AG04450 (cell line): ENCODE results near the gene HOXD12. TPM values are rescaled to one million over a fixed set of nuclear protein-coding genes. Genes with fewer than 3 reads are reported as not detected.

Experiments used
- CTCF ChIA-PET: fragments of 300-600, 350-600 bp; formaldehyde crosslinking; extraction: SDS; loops from one replicate; lab custom pipeline; 2022; ENCODE audit warnings: antibody characterized with exemption, inconsistent platforms; lab: Charles Lee
- POLR2A ChIA-PET: fragments of 350-600 bp; formaldehyde crosslinking; extraction: SDS; loops from one replicate; lab custom pipeline; 2021; ENCODE audit warnings: antibody characterized with exemption, inconsistent platforms; lab: Yijun Ruan, JAX
- DNase-seq: peaks from one replicate; pipeline ENCODE4 v3.0.0-alpha.2; 2011; ENCODE audit warnings: low read depth, low spot score
- H3K27ac ChIP-seq: one replicate; pipeline ENCODE4 v1.5.1; 2012; ENCODE audit warnings: low read depth, low read length, control low read depth
- H3K27me3 ChIP-seq: one replicate; pipeline ENCODE4 v1.6.0; 2012; ENCODE audit warnings: low read length; ENCODE audit not compliant: control insufficient read depth, insufficient read depth
- H3K4me3 ChIP-seq: 2 replicates; pipeline ENCODE4 v1.5.1; 2011; ENCODE audit warnings: mild to moderate bottlenecking, low read depth, low read length, control low read depth
- H3K9me3 ChIP-seq: 2 replicates; pipeline ENCODE4 v1.5.1; 2012; ENCODE audit warnings: low read length; ENCODE audit not compliant: control insufficient read depth, insufficient read depth
- CTCF ChIP-seq: IDR thresholded peaks from 2 replicates; pipeline ENCODE4 v1.5.1; 2011; ENCODE audit warnings: low read depth, low read length, control low read depth, inconsistent platforms
- polyA plus RNA-seq: library from polyadenylated mRNA; depleted of rRNA; stranded (reverse); fragments of >200 nt; gene quantifications from 2 replicates; pipeline ENCODE4 v1.2.3, GENCODE V29; 2011

HOXD12 gene
- polyA plus RNA-seq, 1 experiment = not detected

DNA sequence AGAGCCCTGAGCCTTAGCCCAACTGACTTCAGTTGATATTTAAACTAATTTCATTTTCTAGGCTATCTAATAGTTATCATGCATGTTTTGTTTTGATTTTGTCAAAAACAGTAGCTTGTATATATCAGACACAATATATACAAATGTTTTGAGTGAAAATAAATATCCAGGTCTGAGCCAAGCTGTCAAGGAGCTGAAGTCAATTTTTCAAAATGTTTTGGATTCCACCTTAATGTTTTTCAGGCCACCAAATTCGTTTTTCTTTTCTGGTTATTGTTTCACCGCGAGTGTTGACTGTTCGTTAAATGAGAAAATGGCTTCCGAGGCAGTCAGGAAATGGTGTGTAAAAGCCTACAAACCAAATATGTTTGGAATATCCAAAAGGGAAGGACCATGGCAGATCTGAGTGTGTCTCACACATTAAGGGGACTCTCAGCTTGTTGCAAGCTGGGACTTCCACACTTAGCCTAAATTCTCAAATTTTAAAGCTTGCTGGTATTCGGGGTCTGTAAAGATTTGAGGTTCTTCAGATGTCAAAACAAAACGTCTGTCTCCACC lies 2.8 kb downstream of the HOXD12 start:
- H3K9me3 ChIP-seq = peaks cover 16% of the 10 kb centered on the region; the same call in 1 of the 2 replicates
- CTCF ChIA-PET = interaction anchor here (0.7 to 1.5 kb wide), 4 partner anchors 14 to 851 kb away, joined by 3 to 6 read pairs (median 4); no protein-coding TSS in a partner anchor
- peaks cover 95% of the 10 kb centered on the region for H3K27me3 ChIP-seq

GRCh38 chr2:176103194-176103593 lies 3.6 kb downstream of the HOXD12 start:
- peaks cover 88% of the 10 kb centered on the region for H3K27me3 ChIP-seq
- no peak overlapping the region for H3K4me3 ChIP-seq
- no peak for DNase-seq
- ChIA-PET POLR2A (no interaction called here), CTCF (interaction anchor here (0.7 to 1.5 kb wide), 4 partner anchors 14 to 852 kb away, joined by 3 to 6 read pairs (median 4); no protein-coding TSS in a partner anchor)
- no peak overlapping the region for H3K27ac ChIP-seq
- TF ChIP-seq CTCF = no peak
- peaks cover 15% of the 10 kb centered on the region; the same call in 1 of the 2 replicates for H3K9me3 ChIP-seq

More for the DNA sequence above, 2.8 kb downstream of the HOXD12 start:
- Histone ChIP-seq H3K27ac (no peak overlapping the region), H3K4me3 (no peak overlapping the region)
- POLR2A ChIA-PET = no interaction called here
- no peak for DNase-seq
- no peak for TF ChIP-seq CTCF

DNA sequence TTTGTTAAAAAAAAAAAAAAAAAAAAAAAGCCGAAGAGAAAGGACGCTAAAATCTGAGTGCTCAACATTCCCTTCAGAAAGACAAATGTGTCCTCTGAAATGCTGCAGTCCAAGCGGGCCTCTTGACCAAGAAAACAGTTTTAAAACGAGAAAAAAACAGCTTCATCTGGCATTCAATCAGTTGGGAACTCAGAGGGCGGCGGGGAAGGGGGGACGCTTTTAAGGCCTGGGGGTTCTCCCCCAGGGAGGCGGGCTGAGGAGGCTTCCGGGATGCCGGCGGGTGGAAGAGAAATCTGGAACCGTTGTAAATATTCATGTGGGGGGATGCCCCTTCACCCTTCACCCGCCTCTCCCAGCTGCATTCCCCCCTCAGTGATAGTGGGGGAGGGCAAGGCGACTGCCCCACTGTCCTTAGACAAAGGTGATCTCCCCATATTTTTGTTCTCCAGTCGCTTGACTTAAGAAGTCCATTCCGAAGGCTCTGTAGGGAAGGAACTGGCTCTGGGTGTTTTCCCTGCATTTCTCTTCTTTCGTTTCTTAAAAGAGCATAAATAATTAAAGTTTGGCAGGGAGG lies 4.2 kb downstream of the HOXD12 start:
- ChIA-PET CTCF (interaction anchor here (0.7 to 1.5 kb wide), 4 partner anchors 15 to 578 kb away, joined by 3 to 6 read pairs (median 6); no protein-coding TSS in a partner anchor), POLR2A (no interaction called here)
- TF ChIP-seq CTCF = no peak
- peaks cover 88% of the 10 kb centered on the region for H3K27me3 ChIP-seq
- no peak overlapping the region for H3K27ac ChIP-seq
- peaks cover 15% of the 10 kb centered on the region; the same call in 1 of the 2 replicates for H3K9me3 ChIP-seq
- H3K4me3 ChIP-seq = no peak overlapping the region
- no peak for DNase-seq

- no peak for TF ChIP-seq CTCF
- POLR2A ChIA-PET = no interaction called here
- no peak for DNase-seq
- CTCF ChIA-PET = interaction anchor here (0.6 to 0.7 kb wide), 2 partner anchors 491 to 853 kb away, joined by 3 to 5 read pairs; no protein-coding TSS in a partner anchor
- Histone ChIP-seq H3K4me3 (no peak overlapping the region), H3K9me3 (peaks cover 15% of the 10 kb centered on the region; the same call in 1 of the 2 replicates), H3K27me3 (peaks cover 88% of the 10 kb centered on the region), H3K27ac (no peak overlapping the region)
Measured at GRCh38 chr2:176104316-176105077, 4.9 kb downstream of the HOXD12 start.
